NB4 (cell line): ENCODE data around the gene SMOC2.
"Not testable (repeated sequence)": the region's sequence is repeated elsewhere in the genome, so short reads cannot be mapped to it uniquely, and the experiment has no call there.

ENCODE experiments used
- DNase-seq: peaks from one replicate; pipeline ENCODE4 v3.0.0; 2010; ENCODE audit warnings: low read depth
- H3K4me3 ChIP-seq: one replicate; pipeline ENCODE4 v1.5.1; 2011; ENCODE audit warnings: mild to moderate bottlenecking, low read depth, low read length, moderate library complexity
- MYC ChIP-seq: IDR thresholded peaks from 2 replicates; pipeline ENCODE4 v1.6.1; 2011; ENCODE audit warnings: low read depth, low read length
- POLR2A ChIP-seq: IDR thresholded peaks from 2 replicates; pipeline ENCODE4 v1.6.1; 2011; ENCODE audit warnings: mild to moderate bottlenecking; ENCODE audit not compliant: insufficient read length; ENCODE audit errors: extremely low read depth
- TF ChIP-seq, protein P1 (sequence below): IDR thresholded peaks from one replicate; pipeline ENCODE4 v1.5.1; 2012; ENCODE audit warnings: low read depth, low read length
- TF ChIP-seq, protein P2 (sequence below): IDR thresholded peaks from 2 replicates; pipeline ENCODE4 v1.6.1; 2011; ENCODE audit warnings: low read depth, low read length

The SMOC2 gene

DNA sequence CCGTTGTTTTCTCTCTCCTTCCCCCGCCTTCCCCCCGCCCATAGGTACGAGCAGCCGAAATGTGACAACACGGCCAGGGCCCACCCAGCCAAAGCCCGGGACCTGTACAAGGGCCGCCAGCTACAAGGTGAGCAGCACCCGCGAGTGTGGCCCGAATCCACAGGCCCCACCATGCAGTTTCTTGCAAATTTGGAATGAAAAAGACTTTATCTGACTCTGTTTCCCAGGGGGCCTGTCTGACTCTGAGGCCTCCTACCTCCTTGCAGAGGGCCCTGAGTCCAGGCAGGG lies 167.1 kb downstream of the SMOC2 start:
- TF ChIP-seq, protein P1, sequence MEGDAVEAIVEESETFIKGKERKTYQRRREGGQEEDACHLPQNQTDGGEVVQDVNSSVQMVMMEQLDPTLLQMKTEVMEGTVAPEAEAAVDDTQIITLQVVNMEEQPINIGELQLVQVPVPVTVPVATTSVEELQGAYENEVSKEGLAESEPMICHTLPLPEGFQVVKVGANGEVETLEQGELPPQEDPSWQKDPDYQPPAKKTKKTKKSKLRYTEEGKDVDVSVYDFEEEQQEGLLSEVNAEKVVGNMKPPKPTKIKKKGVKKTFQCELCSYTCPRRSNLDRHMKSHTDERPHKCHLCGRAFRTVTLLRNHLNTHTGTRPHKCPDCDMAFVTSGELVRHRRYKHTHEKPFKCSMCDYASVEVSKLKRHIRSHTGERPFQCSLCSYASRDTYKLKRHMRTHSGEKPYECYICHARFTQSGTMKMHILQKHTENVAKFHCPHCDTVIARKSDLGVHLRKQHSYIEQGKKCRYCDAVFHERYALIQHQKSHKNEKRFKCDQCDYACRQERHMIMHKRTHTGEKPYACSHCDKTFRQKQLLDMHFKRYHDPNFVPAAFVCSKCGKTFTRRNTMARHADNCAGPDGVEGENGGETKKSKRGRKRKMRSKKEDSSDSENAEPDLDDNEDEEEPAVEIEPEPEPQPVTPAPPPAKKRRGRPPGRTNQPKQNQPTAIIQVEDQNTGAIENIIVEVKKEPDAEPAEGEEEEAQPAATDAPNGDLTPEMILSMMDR: no peak
- TF ChIP-seq, protein P2, sequence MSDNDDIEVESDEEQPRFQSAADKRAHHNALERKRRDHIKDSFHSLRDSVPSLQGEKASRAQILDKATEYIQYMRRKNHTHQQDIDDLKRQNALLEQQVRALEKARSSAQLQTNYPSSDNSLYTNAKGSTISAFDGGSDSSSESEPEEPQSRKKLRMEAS: no peak
- TF ChIP-seq MYC: no peak
- TF ChIP-seq POLR2A: no peak
- DNase-seq: no peak
- H3K4me3 ChIP-seq: no peak overlapping the region

DNA sequence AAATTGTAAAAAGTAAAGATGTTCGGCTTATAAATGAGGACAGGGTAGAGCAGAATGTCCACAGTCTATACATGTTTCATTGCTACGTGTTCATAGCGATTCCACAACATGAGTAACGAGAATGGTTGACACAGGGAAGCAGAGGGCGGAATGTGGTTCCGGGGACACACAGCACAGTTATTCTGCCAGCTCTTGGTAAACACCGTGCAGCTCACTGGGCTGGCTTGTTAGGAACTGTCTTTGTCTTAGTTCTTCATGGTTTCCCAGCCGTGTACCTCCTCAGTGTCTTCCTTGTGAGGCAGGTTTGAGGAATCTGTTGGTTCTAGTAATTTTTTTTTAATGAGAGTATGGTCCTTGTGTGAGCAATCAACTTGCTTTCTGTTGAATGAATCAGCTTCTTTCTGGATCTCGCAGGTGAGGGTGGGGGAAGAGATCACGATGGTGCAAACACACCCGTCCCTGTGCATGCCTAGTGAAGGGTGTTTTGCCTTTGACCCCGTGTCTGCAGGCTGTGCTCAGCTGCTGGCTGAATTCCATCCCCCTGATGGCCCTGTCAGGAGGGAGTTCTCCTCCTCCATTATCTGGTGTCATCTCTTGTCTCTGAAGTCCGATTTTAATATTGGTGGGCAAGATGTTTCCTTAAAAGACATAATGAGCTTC lies 168.2 kb downstream of the SMOC2 start:
- TF ChIP-seq POLR2A (no peak), MYC (no peak)
- TF ChIP-seq, protein P2: no peak
- TF ChIP-seq, protein P1: no peak
- no peak overlapping the region for H3K4me3 ChIP-seq
- DNase-seq: no peak

GRCh38 chr6:168609914-168610490 lies 169.0 kb downstream of the SMOC2 start:
- H3K4me3 ChIP-seq: no peak overlapping the region
- TF ChIP-seq, protein P1: no peak
- TF ChIP-seq MYC (no peak), POLR2A (no peak)
- TF ChIP-seq, protein P2: no peak
- no peak for DNase-seq

DNA sequence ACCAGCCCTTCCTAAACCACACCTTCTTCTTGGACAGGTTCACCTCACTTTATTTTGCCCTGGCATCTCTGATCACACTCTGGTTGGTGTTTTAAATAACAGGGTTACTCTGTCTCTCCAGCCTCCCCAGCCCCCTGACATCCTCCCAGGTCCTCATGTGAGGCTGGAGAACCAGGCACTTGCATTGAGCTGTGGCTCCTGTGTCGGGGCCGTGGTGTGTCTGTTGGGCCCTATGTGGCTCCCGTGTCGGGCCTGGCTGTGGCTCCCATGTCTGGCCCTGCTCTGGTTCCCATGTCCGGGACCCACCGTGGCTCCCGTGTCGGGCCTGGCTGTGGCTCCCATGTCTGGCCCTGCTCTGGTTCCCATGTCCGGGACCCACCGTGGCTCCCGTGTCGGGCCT lies 170.0 kb downstream of the SMOC2 start:
- H3K4me3 ChIP-seq, DNase-seq: not testable (repeated sequence)

- H3K4me3 ChIP-seq: no peak overlapping the region
- TF ChIP-seq POLR2A: no peak
- TF ChIP-seq, protein P2: no peak
- TF ChIP-seq, protein P1: no peak
- no peak for TF ChIP-seq MYC
- DNase-seq: no peak
Measured at GRCh38 chr6:168611691-168612090, 170.7 kb downstream of the SMOC2 start.

DNA sequence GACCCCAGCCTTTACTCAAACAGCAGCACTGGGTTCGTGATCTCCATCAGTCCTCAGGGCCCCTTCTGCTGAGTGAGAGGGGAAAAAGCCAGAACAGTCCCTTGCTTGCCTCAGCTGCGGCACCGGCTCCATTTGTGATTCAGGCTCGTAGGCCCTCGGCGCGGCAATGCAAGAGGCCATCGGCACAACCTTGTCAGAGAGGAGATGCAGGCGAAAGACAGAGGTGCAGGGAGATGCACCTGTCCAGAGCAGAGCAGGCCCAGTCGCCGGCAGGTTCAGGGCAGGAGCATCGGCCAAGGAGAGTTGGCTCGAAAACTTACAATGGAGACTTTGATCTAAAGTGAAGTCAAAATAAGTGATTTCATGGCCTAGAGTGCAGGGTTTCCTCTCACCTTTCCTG lies 171.6 kb downstream of the SMOC2 start:
- no peak overlapping the region for H3K4me3 ChIP-seq
- TF ChIP-seq MYC (no peak), POLR2A (no peak)
- TF ChIP-seq, protein P2: no peak
- TF ChIP-seq, protein P1: no peak
- no peak for DNase-seq
